HepG2 (cell line): ENCODE results near the gene VDAC1. TPM values are rescaled to one million over a fixed set of nuclear protein-coding genes. Genes with fewer than 3 reads are reported as not detected.
A peak's percentile ranks its signal among the peaks of the same experiment; 100 is the strongest.

ENCODE experiments used
- CBX2 ChIP-seq, 2 experiments: fragments of 200-600 bp in 1 of 2; sonication (generic); formaldehyde crosslinking in 1 of 2; IDR thresholded peaks; 2 replicates each; pipeline versions ENCODE4 v1.7.0 to v1.8.1; 2018 to 2022; ENCODE audit warnings: low read depth in 2 of 2, low read length in 1 of 2, mild to moderate bottlenecking in 1 of 2, missing genetic modification reagents in 1 of 2
- HOXD1 ChIP-seq: sonication (generic); formaldehyde crosslinking; IDR thresholded peaks from 2 replicates; pipeline ENCODE4 v1.5.0; 2020; ENCODE audit warnings: missing genetic modification reagents
- IRX3 ChIP-seq: sonication (generic); formaldehyde crosslinking; IDR thresholded peaks from 2 replicates; pipeline ENCODE4 v1.8.1; 2023; ENCODE audit warnings: mild to moderate bottlenecking, low read depth, missing genetic modification reagents, borderline replicate concordance
- NFYC ChIP-seq: IDR thresholded peaks from 2 replicates; pipeline ENCODE4 v1.6.1; 2016; ENCODE audit warnings: missing genetic modification reagents, missing compliant biosample characterization
- PLSCR1 ChIP-seq: sonication (generic); formaldehyde crosslinking; IDR thresholded peaks from 2 replicates; pipeline ENCODE4 v1.5.0; 2020; ENCODE audit warnings: missing genetic modification reagents, mild to moderate bottlenecking, borderline replicate concordance
- POLR2AphosphoS5 ChIP-seq: IDR thresholded peaks from 2 replicates; pipeline ENCODE4 v1.6.1; 2012; ENCODE audit warnings: low read depth, low read length
- SOX5 ChIP-seq: IDR thresholded peaks from 2 replicates; pipeline ENCODE4 v1.6.1; 2016; ENCODE audit warnings: borderline replicate concordance
- ZBTB20 ChIP-seq: sonication (generic); formaldehyde crosslinking; IDR thresholded peaks from 2 replicates; pipeline ENCODE4 v1.8.1; 2023; ENCODE audit warnings: missing genetic modification reagents, low read depth, mild to moderate bottlenecking, borderline replicate concordance
- ZFP82 ChIP-seq: sonication (generic); formaldehyde crosslinking; IDR thresholded peaks from 2 replicates; pipeline ENCODE4 v1.5.1; 2020; ENCODE audit warnings: mild to moderate bottlenecking, missing genetic modification reagents, borderline replicate concordance
- ZNF251 ChIP-seq: sonication (generic); formaldehyde crosslinking; IDR thresholded peaks from 2 replicates; pipeline ENCODE4 v1.9.0; 2021; ENCODE audit warnings: mild to moderate bottlenecking, missing genetic modification reagents
- ZNF382 ChIP-seq: sonication (generic); formaldehyde crosslinking; IDR thresholded peaks from 2 replicates; pipeline ENCODE4 v1.5.0; 2020; ENCODE audit warnings: missing genetic modification reagents, mild to moderate bottlenecking, borderline replicate concordance
- ZNF576 ChIP-seq: sonication (generic); formaldehyde crosslinking; IDR thresholded peaks from 2 replicates; pipeline ENCODE4 v1.4.0; 2020; ENCODE audit warnings: mild to moderate bottlenecking, missing genetic modification reagents
- polyA plus RNA-seq, 8 experiments: library from polyadenylated mRNA; depleted of rRNA in 3 of 8; stranded (reverse) in 7 of 8; unstranded in 1 of 8; fragments of >200 nt; fragmentation: Illumina TruSeq in 4 of 8; extraction: Trizol in 4 of 8; gene quantifications; 2 replicates each; pipeline versions ENCODE4 v1.2.1 to v1.2.3, GENCODE V29; 2011 to 2016; ENCODE audit warnings: low read depth in 4 of 8, missing spikeins in 1 of 8, mixed read lengths in 1 of 8; ENCODE audit not compliant: insufficient read depth in 1 of 8
- total RNA-seq, 5 experiments: library from RNA; depleted of rRNA; stranded (reverse); fragments of >200 nt; fragmentation: Illumina TruSeq; extraction: Trizol; gene quantifications; 2 replicates each; pipeline ENCODE4 v1.2.3, GENCODE V29; 2016; ENCODE audit warnings: low read depth in 1 of 5
- TF ChIP-seq, protein P1 (sequence below): sonication (generic); formaldehyde crosslinking; IDR thresholded peaks from 2 replicates; pipeline ENCODE4; 2020; ENCODE audit warnings: missing genetic modification reagents, mild to moderate bottlenecking, borderline replicate concordance
- TF ChIP-seq, protein P2 (sequence below): sonication (generic); formaldehyde crosslinking; IDR thresholded peaks from 2 replicates; pipeline ENCODE4 v1.4.0; 2020; ENCODE audit warnings: missing genetic modification reagents
- TF ChIP-seq, protein P3 (sequence below): sonication (generic); formaldehyde crosslinking; IDR thresholded peaks from 2 replicates; pipeline ENCODE4 v1.5.0; 2020; ENCODE audit warnings: missing genetic modification reagents, mild to moderate bottlenecking, borderline replicate concordance
- TF ChIP-seq, protein P4 (sequence below): sonication (generic); formaldehyde crosslinking; IDR thresholded peaks from 2 replicates; pipeline ENCODE4 v1.9.0; 2022; ENCODE audit warnings: missing genetic modification reagents, mild to moderate bottlenecking, borderline replicate concordance

The VDAC1 gene
- total and polyA plus RNA-seq, 2 of the 13 experiments (the other 11 are each of a cell fraction or from before 2014, with no cell fraction given) = 112 to 380 TPM

DNA sequence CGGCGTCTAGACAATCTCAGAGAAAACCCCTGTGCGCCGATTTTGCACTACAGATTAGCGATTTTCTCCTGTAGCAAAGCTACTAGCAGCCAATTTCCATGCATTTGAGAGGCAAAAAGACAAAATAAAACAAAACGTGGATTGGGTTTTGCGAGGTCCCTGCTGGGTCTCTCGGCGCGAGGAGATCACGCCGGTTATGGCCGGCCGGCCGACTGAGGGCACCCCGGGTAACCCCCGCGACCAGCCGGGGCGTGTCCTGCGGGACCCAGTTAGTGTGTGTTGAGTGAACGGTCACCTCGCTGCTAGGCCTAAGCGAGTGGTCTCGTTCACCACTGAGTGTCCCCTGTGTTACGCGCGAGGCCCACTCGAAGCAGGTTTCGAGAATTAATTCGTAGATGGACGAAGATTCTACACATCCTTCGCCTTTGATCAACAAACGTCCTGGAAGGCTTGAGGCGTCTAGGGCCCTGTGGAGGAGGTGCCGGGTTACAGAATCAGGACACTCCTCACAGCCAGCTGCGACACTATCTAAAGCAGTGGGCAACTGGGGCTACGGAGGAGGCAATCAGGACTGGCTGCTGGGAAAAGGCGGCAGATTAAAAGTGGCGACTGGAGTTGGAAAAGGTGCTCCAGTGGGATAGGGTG lies 764 bp upstream of the VDAC1 start (continued):
- TF ChIP-seq PLSCR1 (CRISPR knock-in tag) (no peak), NFYC (CRISPR knock-in tag) (no peak), POLR2AphosphoS5 (peak; percentile 27), HOXD1 (CRISPR knock-in tag) (no peak), ZBTB20 (CRISPR knock-in tag) (0 out of 2 replicates have a peak, but pooled peaks have one; percentile 53), ZNF251 (CRISPR knock-in tag) (no peak), ZNF382 (CRISPR knock-in tag) (no peak), ZFP82 (CRISPR knock-in tag) (no peak), CBX2 (IDR thresholded peaks at IDR 0.05; ENCODE audit: low read depth, low read length) (no peak), CBX2 (CRISPR knock-in tag; IDR thresholded peaks at IDR 0.05; ENCODE audit: low read depth) (no peak), SOX5 (CRISPR knock-in tag) (no peak), IRX3 (no peak), ZNF576 (CRISPR knock-in tag) (no peak)
- TF ChIP-seq, protein P1, sequence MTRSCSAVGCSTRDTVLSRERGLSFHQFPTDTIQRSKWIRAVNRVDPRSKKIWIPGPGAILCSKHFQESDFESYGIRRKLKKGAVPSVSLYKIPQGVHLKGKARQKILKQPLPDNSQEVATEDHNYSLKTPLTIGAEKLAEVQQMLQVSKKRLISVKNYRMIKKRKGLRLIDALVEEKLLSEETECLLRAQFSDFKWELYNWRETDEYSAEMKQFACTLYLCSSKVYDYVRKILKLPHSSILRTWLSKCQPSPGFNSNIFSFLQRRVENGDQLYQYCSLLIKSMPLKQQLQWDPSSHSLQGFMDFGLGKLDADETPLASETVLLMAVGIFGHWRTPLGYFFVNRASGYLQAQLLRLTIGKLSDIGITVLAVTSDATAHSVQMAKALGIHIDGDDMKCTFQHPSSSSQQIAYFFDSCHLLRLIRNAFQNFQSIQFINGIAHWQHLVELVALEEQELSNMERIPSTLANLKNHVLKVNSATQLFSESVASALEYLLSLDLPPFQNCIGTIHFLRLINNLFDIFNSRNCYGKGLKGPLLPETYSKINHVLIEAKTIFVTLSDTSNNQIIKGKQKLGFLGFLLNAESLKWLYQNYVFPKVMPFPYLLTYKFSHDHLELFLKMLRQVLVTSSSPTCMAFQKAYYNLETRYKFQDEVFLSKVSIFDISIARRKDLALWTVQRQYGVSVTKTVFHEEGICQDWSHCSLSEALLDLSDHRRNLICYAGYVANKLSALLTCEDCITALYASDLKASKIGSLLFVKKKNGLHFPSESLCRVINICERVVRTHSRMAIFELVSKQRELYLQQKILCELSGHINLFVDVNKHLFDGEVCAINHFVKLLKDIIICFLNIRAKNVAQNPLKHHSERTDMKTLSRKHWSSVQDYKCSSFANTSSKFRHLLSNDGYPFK (CRISPR knock-in tag) = peak; percentile 44; the same call in 1 of the 2 replicates
- TF ChIP-seq, protein P2, sequence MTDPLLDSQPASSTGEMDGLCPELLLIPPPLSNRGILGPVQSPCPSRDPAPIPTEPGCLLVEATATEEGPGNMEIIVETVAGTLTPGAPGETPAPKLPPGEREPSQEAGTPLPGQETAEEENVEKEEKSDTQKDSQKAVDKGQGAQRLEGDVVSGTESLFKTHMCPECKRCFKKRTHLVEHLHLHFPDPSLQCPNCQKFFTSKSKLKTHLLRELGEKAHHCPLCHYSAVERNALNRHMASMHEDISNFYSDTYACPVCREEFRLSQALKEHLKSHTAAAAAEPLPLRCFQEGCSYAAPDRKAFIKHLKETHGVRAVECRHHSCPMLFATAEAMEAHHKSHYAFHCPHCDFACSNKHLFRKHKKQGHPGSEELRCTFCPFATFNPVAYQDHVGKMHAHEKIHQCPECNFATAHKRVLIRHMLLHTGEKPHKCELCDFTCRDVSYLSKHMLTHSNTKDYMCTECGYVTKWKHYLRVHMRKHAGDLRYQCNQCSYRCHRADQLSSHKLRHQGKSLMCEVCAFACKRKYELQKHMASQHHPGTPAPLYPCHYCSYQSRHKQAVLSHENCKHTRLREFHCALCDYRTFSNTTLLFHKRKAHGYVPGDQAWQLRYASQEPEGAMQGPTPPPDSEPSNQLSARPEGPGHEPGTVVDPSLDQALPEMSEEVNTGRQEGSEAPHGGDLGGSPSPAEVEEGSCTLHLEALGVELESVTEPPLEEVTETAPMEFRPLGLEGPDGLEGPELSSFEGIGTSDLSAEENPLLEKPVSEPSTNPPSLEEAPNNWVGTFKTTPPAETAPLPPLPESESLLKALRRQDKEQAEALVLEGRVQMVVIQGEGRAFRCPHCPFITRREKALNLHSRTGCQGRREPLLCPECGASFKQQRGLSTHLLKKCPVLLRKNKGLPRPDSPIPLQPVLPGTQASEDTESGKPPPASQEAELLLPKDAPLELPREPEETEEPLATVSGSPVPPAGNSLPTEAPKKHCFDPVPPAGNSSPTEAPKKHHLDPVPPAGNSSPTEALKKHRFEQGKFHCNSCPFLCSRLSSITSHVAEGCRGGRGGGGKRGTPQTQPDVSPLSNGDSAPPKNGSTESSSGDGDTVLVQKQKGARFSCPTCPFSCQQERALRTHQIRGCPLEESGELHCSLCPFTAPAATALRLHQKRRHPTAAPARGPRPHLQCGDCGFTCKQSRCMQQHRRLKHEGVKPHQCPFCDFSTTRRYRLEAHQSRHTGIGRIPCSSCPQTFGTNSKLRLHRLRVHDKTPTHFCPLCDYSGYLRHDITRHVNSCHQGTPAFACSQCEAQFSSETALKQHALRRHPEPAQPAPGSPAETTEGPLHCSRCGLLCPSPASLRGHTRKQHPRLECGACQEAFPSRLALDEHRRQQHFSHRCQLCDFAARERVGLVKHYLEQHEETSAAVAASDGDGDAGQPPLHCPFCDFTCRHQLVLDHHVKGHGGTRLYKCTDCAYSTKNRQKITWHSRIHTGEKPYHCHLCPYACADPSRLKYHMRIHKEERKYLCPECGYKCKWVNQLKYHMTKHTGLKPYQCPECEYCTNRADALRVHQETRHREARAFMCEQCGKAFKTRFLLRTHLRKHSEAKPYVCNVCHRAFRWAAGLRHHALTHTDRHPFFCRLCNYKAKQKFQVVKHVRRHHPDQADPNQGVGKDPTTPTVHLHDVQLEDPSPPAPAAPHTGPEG (CRISPR knock-in tag) = peak; percentile 96; the same call in 1 of the 2 replicates
- TF ChIP-seq, protein P3, sequence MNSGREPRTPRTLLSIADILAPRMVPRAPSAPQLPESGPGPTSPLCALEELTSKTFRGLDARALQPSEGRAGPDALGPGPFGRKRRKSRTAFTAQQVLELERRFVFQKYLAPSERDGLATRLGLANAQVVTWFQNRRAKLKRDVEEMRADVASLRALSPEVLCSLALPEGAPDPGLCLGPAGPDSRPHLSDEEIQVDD = 0 out of 2 replicates have a peak, but pooled peaks have one; percentile 64
- TF ChIP-seq, protein P4, sequence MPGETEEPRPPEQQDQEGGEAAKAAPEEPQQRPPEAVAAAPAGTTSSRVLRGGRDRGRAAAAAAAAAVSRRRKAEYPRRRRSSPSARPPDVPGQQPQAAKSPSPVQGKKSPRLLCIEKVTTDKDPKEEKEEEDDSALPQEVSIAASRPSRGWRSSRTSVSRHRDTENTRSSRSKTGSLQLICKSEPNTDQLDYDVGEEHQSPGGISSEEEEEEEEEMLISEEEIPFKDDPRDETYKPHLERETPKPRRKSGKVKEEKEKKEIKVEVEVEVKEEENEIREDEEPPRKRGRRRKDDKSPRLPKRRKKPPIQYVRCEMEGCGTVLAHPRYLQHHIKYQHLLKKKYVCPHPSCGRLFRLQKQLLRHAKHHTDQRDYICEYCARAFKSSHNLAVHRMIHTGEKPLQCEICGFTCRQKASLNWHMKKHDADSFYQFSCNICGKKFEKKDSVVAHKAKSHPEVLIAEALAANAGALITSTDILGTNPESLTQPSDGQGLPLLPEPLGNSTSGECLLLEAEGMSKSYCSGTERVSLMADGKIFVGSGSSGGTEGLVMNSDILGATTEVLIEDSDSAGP (CRISPR knock-in tag) = no peak
